ENCODE measurements around the gene PRDM11.

Gene PRDM11

GRCh38 chr11:45238724-45239123 is 92.3 kb downstream of the PRDM11 start:
- TF ChIP-seq CTCF (IDR thresholded peaks at IDR 0.05; ENCODE audit: low read depth, low read length, missing control alignments) = no peak
- Histone ChIP-seq H3K27ac (no peak overlapping the region), H3K27me3 (replicated peaks) (peaks cover 4% of the 10 kb centered on the region), H3K4me3 (ENCODE audit: low read depth, low read length) (no peak overlapping the region), H3K36me3 (replicated peaks) (no peaks in the 10 kb centered on the region)
- in situ Hi-C loops (cut with HindIII; ENCODE audit: low pct_ligation_motif_present, low sequenced_read_pairs) = no loop called here
- peak; percentile 84 for DNase-seq

- no peak for DNase-seq
- Histone ChIP-seq H3K27me3 (replicated peaks) (peaks cover 4% of the 10 kb centered on the region), H3K27ac (no peak overlapping the region), H3K4me3 (ENCODE audit: low read depth, low read length) (no peak overlapping the region), H3K36me3 (replicated peaks) (no peaks in the 10 kb centered on the region)
- TF ChIP-seq CTCF (IDR thresholded peaks at IDR 0.05; ENCODE audit: low read depth, low read length, missing control alignments) = no peak
- in situ Hi-C loops (cut with HindIII; ENCODE audit: low pct_ligation_motif_present, low sequenced_read_pairs) = no loop called here
Observed at GRCh38 chr11:45239733-45240132, 93.3 kb downstream of the PRDM11 start.

- Histone ChIP-seq H3K27me3 (replicated peaks) (no peaks in the 10 kb centered on the region), H3K27ac (no peak overlapping the region), H3K4me3 (ENCODE audit: low read depth, low read length) (no peak overlapping the region), H3K36me3 (replicated peaks) (no peaks in the 10 kb centered on the region)
- no peak for TF ChIP-seq CTCF (IDR thresholded peaks at IDR 0.05; ENCODE audit: low read depth, low read length, missing control alignments)
- DNase-seq = no peak
- in situ Hi-C loops (cut with HindIII; ENCODE audit: low pct_ligation_motif_present, low sequenced_read_pairs) = no loop called here
Observed at GRCh38 chr11:45243967-45244366, 97.5 kb downstream of the PRDM11 start.

GRCh38 chr11:45245218-45246045 is 99.0 kb downstream of the PRDM11 start:
- no peaks in the 10 kb centered on the region for H3K27me3 ChIP-seq (replicated peaks)
- TF ChIP-seq CTCF (IDR thresholded peaks at IDR 0.05; ENCODE audit: low read depth, low read length, missing control alignments) = no peak
- H3K4me3 ChIP-seq (ENCODE audit: low read depth, low read length) = no peak overlapping the region
- no peak for DNase-seq
- in situ Hi-C loops (cut with HindIII; ENCODE audit: low pct_ligation_motif_present, low sequenced_read_pairs) = no loop called here
- H3K27ac ChIP-seq = no peak overlapping the region
- no peaks in the 10 kb centered on the region for H3K36me3 ChIP-seq (replicated peaks)

- TF ChIP-seq CTCF (IDR thresholded peaks at IDR 0.05; ENCODE audit: low read depth, low read length, missing control alignments) = no peak
- H3K27ac ChIP-seq = no peak overlapping the region
- in situ Hi-C loops (cut with HindIII; ENCODE audit: low pct_ligation_motif_present, low sequenced_read_pairs) = no loop called here
- H3K27me3 ChIP-seq (replicated peaks) = no peaks in the 10 kb centered on the region
- H3K4me3 ChIP-seq (ENCODE audit: low read depth, low read length) = no peak overlapping the region
- DNase-seq = no peak
- no peaks in the 10 kb centered on the region for H3K36me3 ChIP-seq (replicated peaks)
Observed at GRCh38 chr11:45246241-45246640, 99.8 kb downstream of the PRDM11 start.

- H3K27ac ChIP-seq = no peak overlapping the region
- no peaks in the 10 kb centered on the region for H3K36me3 ChIP-seq (replicated peaks)
- no peaks in the 10 kb centered on the region for H3K27me3 ChIP-seq (replicated peaks)
- in situ Hi-C loops (cut with HindIII; ENCODE audit: low pct_ligation_motif_present, low sequenced_read_pairs) = no loop called here
- no peak for DNase-seq
- H3K4me3 ChIP-seq (ENCODE audit: low read depth, low read length) = no peak overlapping the region
- no peak for TF ChIP-seq CTCF (IDR thresholded peaks at IDR 0.05; ENCODE audit: low read depth, low read length, missing control alignments)
Observed at GRCh38 chr11:45247433-45247832, 101.0 kb downstream of the PRDM11 start.
